ENCODE results near the gene ASB14. TPM values are rescaled to one million over a fixed set of nuclear protein-coding genes. Genes with fewer than 3 reads are reported as not detected.

ASB14 gene
- total RNA-seq, 1 donor from 2014 or later: not detected

- DNase-seq: no peak
- Mint-ChIP-seq H3K27me3 (ENCODE audit: unreplicated experiment) (no peaks in the 10 kb centered on the region), H3K27ac (ENCODE audit: unreplicated experiment) (no peak overlapping the region), H3K36me3 (ENCODE audit: unreplicated experiment) (no peaks in the 10 kb centered on the region), H3K4me3 (ENCODE audit: unreplicated experiment) (no peak overlapping the region), H3K4me1 (ENCODE audit: low read depth, unreplicated experiment) (no peaks in the 10 kb centered on the region), H3K9me3 (ENCODE audit: unreplicated experiment) (no peaks in the 10 kb centered on the region)
- TF ChIP-seq CTCF (IDR thresholded peaks at IDR 0.05; ENCODE audit: partially characterized antibody, unreplicated experiment): no peak
Measured at GRCh38 chr3:57234613-57235575, 57.6 kb downstream of the ASB14 start.

- no peak for DNase-seq
- H3K27me3 Mint-ChIP-seq (ENCODE audit: unreplicated experiment): no peaks in the 10 kb centered on the region
- no peaks in the 10 kb centered on the region for H3K9me3 Mint-ChIP-seq (ENCODE audit: unreplicated experiment)
- H3K4me1 Mint-ChIP-seq (ENCODE audit: low read depth, unreplicated experiment): no peaks in the 10 kb centered on the region
- no peak overlapping the region for H3K4me3 Mint-ChIP-seq (ENCODE audit: unreplicated experiment)
- TF ChIP-seq CTCF (IDR thresholded peaks at IDR 0.05; ENCODE audit: partially characterized antibody, unreplicated experiment): no peak
- no peak overlapping the region for H3K27ac Mint-ChIP-seq (ENCODE audit: unreplicated experiment)
- no peaks in the 10 kb centered on the region for H3K36me3 Mint-ChIP-seq (ENCODE audit: unreplicated experiment)
Measured at GRCh38 chr3:57233799-57234198, 58.7 kb downstream of the ASB14 start.

- DNase-seq: no peak
- Mint-ChIP-seq H3K27me3 (ENCODE audit: unreplicated experiment) (no peaks in the 10 kb centered on the region), H3K4me1 (ENCODE audit: low read depth, unreplicated experiment) (peaks cover 2% of the 10 kb centered on the region), H3K36me3 (ENCODE audit: unreplicated experiment) (no peaks in the 10 kb centered on the region), H3K27ac (ENCODE audit: unreplicated experiment) (no peak overlapping the region), H3K9me3 (ENCODE audit: unreplicated experiment) (peaks cover 7% of the 10 kb centered on the region), H3K4me3 (ENCODE audit: unreplicated experiment) (no peak overlapping the region)
- no peak for TF ChIP-seq CTCF (IDR thresholded peaks at IDR 0.05; ENCODE audit: partially characterized antibody, unreplicated experiment)
Measured at GRCh38 chr3:57230006-57230405, 62.5 kb downstream of the ASB14 start.

GRCh38 chr3:57227930-57228751 lies 64.3 kb downstream of the ASB14 start:
- no peak for TF ChIP-seq CTCF (IDR thresholded peaks at IDR 0.05; ENCODE audit: partially characterized antibody, unreplicated experiment)
- Mint-ChIP-seq H3K27me3 (ENCODE audit: unreplicated experiment) (no peaks in the 10 kb centered on the region), H3K36me3 (ENCODE audit: unreplicated experiment) (no peaks in the 10 kb centered on the region), H3K27ac (ENCODE audit: unreplicated experiment) (peak overlapping the region; percentile 78), H3K4me3 (ENCODE audit: unreplicated experiment) (peak overlapping the region; percentile 93), H3K4me1 (ENCODE audit: low read depth, unreplicated experiment) (peaks cover 2% of the 10 kb centered on the region), H3K9me3 (ENCODE audit: unreplicated experiment) (peaks cover 7% of the 10 kb centered on the region)
- peak; percentile 65 for DNase-seq
